PFSK-1 (cell line): Measurements from ENCODE around the gene PHLDA3.

ENCODE experiments used
- SIN3A ChIP-seq: IDR thresholded peaks from 2 replicates; pipeline ENCODE4 v1.6.1; 2012; ENCODE audit warnings: mild to moderate bottlenecking, low read length, moderate library complexity, borderline replicate concordance; ENCODE audit not compliant: insufficient read depth
- TF ChIP-seq, protein P1 (sequence below), 2 experiments: IDR thresholded peaks; 2 replicates each; pipeline versions ENCODE4 v1.6.1 to v1.8.0; 2011 to 2012; ENCODE audit warnings: low read depth in 2 of 2, low read length in 2 of 2, control low read depth in 1 of 2, inconsistent platforms in 1 of 2, mild to moderate bottlenecking in 1 of 2, moderate library complexity in 1 of 2; ENCODE audit not compliant: insufficient read depth in 1 of 2

DNA sequence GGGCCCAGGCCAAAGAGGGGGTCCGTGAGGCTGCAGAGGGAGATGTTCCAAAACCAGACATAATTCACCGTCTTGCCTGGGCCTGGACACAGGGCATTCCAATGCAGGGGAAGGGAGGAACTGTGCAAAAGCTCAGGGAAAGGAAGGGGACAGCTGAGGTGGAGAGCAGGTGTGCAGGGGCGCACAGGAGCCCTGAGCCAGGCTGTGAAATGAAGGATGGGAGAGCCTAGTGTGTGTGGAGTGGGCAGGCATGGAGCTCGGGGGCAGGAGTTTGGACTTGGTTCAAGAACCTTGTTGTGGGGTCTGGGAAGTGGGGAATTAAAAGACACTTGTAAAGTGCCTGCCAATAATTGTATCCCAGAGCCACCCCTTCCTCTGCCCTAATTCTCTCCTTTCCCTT, 49.7 kb downstream of the PHLDA3 start:
- TF ChIP-seq, protein P1, sequence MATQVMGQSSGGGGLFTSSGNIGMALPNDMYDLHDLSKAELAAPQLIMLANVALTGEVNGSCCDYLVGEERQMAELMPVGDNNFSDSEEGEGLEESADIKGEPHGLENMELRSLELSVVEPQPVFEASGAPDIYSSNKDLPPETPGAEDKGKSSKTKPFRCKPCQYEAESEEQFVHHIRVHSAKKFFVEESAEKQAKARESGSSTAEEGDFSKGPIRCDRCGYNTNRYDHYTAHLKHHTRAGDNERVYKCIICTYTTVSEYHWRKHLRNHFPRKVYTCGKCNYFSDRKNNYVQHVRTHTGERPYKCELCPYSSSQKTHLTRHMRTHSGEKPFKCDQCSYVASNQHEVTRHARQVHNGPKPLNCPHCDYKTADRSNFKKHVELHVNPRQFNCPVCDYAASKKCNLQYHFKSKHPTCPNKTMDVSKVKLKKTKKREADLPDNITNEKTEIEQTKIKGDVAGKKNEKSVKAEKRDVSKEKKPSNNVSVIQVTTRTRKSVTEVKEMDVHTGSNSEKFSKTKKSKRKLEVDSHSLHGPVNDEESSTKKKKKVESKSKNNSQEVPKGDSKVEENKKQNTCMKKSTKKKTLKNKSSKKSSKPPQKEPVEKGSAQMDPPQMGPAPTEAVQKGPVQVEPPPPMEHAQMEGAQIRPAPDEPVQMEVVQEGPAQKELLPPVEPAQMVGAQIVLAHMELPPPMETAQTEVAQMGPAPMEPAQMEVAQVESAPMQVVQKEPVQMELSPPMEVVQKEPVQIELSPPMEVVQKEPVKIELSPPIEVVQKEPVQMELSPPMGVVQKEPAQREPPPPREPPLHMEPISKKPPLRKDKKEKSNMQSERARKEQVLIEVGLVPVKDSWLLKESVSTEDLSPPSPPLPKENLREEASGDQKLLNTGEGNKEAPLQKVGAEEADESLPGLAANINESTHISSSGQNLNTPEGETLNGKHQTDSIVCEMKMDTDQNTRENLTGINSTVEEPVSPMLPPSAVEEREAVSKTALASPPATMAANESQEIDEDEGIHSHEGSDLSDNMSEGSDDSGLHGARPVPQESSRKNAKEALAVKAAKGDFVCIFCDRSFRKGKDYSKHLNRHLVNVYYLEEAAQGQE (IDR thresholded peaks at IDR 0.05; ENCODE audit: insufficient read depth in 1 of 2, low read depth in 2 of 2, low read length in 2 of 2): no peak
- no peak for TF ChIP-seq SIN3A
